K562 (cell line): Measurements from ENCODE around the gene PABPC1L. TPM values are rescaled to one million over a fixed set of nuclear protein-coding genes. Genes with fewer than 3 reads are reported as not detected.
A peak's percentile ranks its signal among the peaks of the same experiment; 100 is the strongest.

ENCODE experiments used
- BRD4 ChIP-seq: fragments of 200-600 bp; sonication (generic); IDR thresholded peaks from 2 replicates; pipeline ENCODE4 v1.6.1; 2017; ENCODE audit warnings: inconsistent platforms
- CHCHD3 ChIP-seq: fragments of 250-450 bp; sonication (Bioruptor Pico); IDR thresholded peaks from 2 replicates; pipeline ENCODE4 v2.1.2; 2022; ENCODE audit warnings: mild to moderate bottlenecking
- GABPB2 ChIP-seq: fragments of 250-450 bp; sonication (Bioruptor Pico); conservative IDR thresholded peaks from 2 replicates; pipeline ENCODE4 v1.5.1; 2021; ENCODE audit warnings: mild to moderate bottlenecking
- RERE ChIP-seq: sonication (generic); formaldehyde crosslinking; IDR thresholded peaks from 2 replicates; pipeline ENCODE4 v1.8.0; 2023; ENCODE audit warnings: missing genetic modification reagents, mild to moderate bottlenecking, borderline replicate concordance
- SRSF9 ChIP-seq: fragments of 200-400 bp; formaldehyde crosslinking; IDR thresholded peaks from 2 replicates; pipeline ENCODE4 v1.6.1; 2017; ENCODE audit warnings: low read depth, low read length, borderline replicate concordance
- TFAP4 ChIP-seq: sonication (generic); formaldehyde crosslinking; IDR thresholded peaks from 2 replicates; pipeline ENCODE4 v1.8.0; 2022; ENCODE audit warnings: missing genetic modification reagents, mild to moderate bottlenecking, moderate library complexity, borderline replicate concordance
- ZBTB11 ChIP-seq, 3 experiments: fragments of 200-800 bp in 1 of 3; fragments of 250-450 bp in 1 of 3; fragments of 450-650 bp in 1 of 3; sonication (Bioruptor Pico) in 1 of 3; sonication (Bioruptor generic) in 1 of 3; formaldehyde crosslinking in 1 of 3; IDR thresholded peaks; 2 replicates each; pipeline versions ENCODE4 v1.6.1 to v1.8.0; 2016 to 2022; ENCODE audit warnings: mild to moderate bottlenecking in 2 of 3, missing genetic modification characterization in 2 of 3, missing compliant biosample characterization in 1 of 3, moderate library complexity in 1 of 3
- polyA plus RNA-seq, 8 experiments: library from polyadenylated mRNA; depleted of rRNA in 4 of 8; stranded (reverse) in 5 of 8; unstranded in 3 of 8; fragments of >200 nt; fragmentation: Nextera tagmentation in 2 of 8; fragmentation: Illumina TruSeq in 1 of 8; extraction: Ambion mirVana in 2 of 8; extraction: Trizol in 1 of 8; gene quantifications; 2 replicates each; pipeline versions ENCODE4 v1.2.1 to v1.2.3, GENCODE V29; 2011 to 2014; ENCODE audit warnings: inconsistent platforms in 1 of 8, missing spikeins in 1 of 8
- total RNA-seq, 7 experiments: library from RNA; depleted of rRNA in 6 of 7; stranded (reverse); fragments of >200 nt in 6 of 7; fragmentation: Illumina TruSeq in 2 of 7; extraction: Trizol in 2 of 7; gene quantifications; 2 replicates each; pipeline versions ENCODE4 v1.2.1 to v1.2.3, GENCODE V29; 2011 to 2021; ENCODE audit warnings: low replicate concordance in 1 of 7
- TF ChIP-seq, protein P1 (sequence below), 2 experiments: fragments of 150-350 bp in 1 of 2; IDR thresholded peaks; 2 replicates each; pipeline ENCODE4 v1.6.1; 2012 to 2016; ENCODE audit warnings: low read depth in 2 of 2, low read length in 2 of 2, mild to moderate bottlenecking in 1 of 2, moderate library complexity in 1 of 2
- TF ChIP-seq, protein P2 (sequence below): fragments of 250-450 bp; sonication (Bioruptor Pico); IDR thresholded peaks from 2 replicates; pipeline ENCODE4 v1.8.0; 2021; ENCODE audit warnings: mild to moderate bottlenecking, moderate library complexity

PABPC1L gene
- total and polyA plus RNA-seq, 9 of the 15 experiments (the other 6 are each of a cell fraction or from before 2014, with no cell fraction given), result 6.0 to 90.3 (median 15.8) TPM

- TF ChIP-seq RERE (CRISPR knock-in tag) (no peak), TFAP4 (CRISPR knock-in tag) (peak; percentile 43; the same call in 1 of the 2 replicates), ZBTB11 (CRISPR knock-in tag; IDR thresholded peaks at IDR 0.05) (peak; percentile 25 to 94 (median 74); a peak in 5 of 6 replicates), BRD4 (peak; percentile 81; the same call in 1 of the 2 replicates), CHCHD3 (CRISPR knock-in tag) (no peak), SRSF9 (no peak), GABPB2 (CRISPR knock-in tag) (no peak)
- TF ChIP-seq, protein P1, sequence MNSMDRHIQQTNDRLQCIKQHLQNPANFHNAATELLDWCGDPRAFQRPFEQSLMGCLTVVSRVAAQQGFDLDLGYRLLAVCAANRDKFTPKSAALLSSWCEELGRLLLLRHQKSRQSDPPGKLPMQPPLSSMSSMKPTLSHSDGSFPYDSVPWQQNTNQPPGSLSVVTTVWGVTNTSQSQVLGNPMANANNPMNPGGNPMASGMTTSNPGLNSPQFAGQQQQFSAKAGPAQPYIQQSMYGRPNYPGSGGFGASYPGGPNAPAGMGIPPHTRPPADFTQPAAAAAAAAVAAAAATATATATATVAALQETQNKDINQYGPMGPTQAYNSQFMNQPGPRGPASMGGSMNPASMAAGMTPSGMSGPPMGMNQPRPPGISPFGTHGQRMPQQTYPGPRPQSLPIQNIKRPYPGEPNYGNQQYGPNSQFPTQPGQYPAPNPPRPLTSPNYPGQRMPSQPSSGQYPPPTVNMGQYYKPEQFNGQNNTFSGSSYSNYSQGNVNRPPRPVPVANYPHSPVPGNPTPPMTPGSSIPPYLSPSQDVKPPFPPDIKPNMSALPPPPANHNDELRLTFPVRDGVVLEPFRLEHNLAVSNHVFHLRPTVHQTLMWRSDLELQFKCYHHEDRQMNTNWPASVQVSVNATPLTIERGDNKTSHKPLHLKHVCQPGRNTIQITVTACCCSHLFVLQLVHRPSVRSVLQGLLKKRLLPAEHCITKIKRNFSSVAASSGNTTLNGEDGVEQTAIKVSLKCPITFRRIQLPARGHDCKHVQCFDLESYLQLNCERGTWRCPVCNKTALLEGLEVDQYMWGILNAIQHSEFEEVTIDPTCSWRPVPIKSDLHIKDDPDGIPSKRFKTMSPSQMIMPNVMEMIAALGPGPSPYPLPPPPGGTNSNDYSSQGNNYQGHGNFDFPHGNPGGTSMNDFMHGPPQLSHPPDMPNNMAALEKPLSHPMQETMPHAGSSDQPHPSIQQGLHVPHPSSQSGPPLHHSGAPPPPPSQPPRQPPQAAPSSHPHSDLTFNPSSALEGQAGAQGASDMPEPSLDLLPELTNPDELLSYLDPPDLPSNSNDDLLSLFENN (IDR thresholded peaks at IDR 0.05; ENCODE audit: low read depth in 2 of 2, low read length in 2 of 2), result 0 out of 4 replicates have a peak, but pooled peaks of 1 of the 2 experiments have one; percentile 17
- TF ChIP-seq, protein P2, sequence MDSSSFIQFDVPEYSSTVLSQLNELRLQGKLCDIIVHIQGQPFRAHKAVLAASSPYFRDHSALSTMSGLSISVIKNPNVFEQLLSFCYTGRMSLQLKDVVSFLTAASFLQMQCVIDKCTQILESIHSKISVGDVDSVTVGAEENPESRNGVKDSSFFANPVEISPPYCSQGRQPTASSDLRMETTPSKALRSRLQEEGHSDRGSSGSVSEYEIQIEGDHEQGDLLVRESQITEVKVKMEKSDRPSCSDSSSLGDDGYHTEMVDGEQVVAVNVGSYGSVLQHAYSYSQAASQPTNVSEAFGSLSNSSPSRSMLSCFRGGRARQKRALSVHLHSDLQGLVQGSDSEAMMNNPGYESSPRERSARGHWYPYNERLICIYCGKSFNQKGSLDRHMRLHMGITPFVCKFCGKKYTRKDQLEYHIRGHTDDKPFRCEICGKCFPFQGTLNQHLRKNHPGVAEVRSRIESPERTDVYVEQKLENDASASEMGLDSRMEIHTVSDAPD, result no peak
Observed at GRCh38 chr20:44885392-44886265, 24.2 kb upstream of the PABPC1L start, which contains the start of gene YWHAB (continued).
